Activated CD4-positive, alpha-beta T cell treated with anti-CD3 and anti-CD28 coated beads, Interleukin-2, amount 50 U/mL, for 4 hours (primary cell): ENCODE data around the gene ARHGAP26.

ENCODE experiments used
- DNase-seq, 2 experiments: peaks; one replicate each; pipeline ENCODE4 v3.0.0-alpha.2; 2020

ARHGAP26 gene

GRCh38 chr5:143133721-143134120, 363.5 kb downstream of the ARHGAP26 start:
- DNase-seq = no peak

GRCh38 chr5:143134269-143134668, 364.1 kb downstream of the ARHGAP26 start:
- DNase-seq = no peak

- DNase-seq = no peak
Measured at GRCh38 chr5:143134900-143135299, 364.7 kb downstream of the ARHGAP26 start.

GRCh38 chr5:143135832-143136551, 365.8 kb downstream of the ARHGAP26 start:
- no peak for DNase-seq

GRCh38 chr5:143138839-143139238, 368.7 kb downstream of the ARHGAP26 start:
- DNase-seq = no peak

GRCh38 chr5:143139585-143139984, 369.4 kb downstream of the ARHGAP26 start:
- no peak for DNase-seq

GRCh38 chr5:143140492-143141203, 370.5 kb downstream of the ARHGAP26 start:
- no peak for DNase-seq

- no peak for DNase-seq
Measured at GRCh38 chr5:143141652-143142051, 371.5 kb downstream of the ARHGAP26 start.

- DNase-seq = no peak
Measured at GRCh38 chr5:143142596-143143435, 372.6 kb downstream of the ARHGAP26 start.

GRCh38 chr5:143143973-143144372, 373.8 kb downstream of the ARHGAP26 start:
- no peak for DNase-seq

GRCh38 chr5:143145243-143146160, 375.3 kb downstream of the ARHGAP26 start:
- no peak for DNase-seq

GRCh38 chr5:143146161-143146560, 376.0 kb downstream of the ARHGAP26 start:
- DNase-seq = no peak

GRCh38 chr5:143147383-143147782, 377.2 kb downstream of the ARHGAP26 start:
- DNase-seq = no peak

GRCh38 chr5:143147902-143148301, 377.7 kb downstream of the ARHGAP26 start:
- DNase-seq = no peak

- no peak for DNase-seq
Measured at GRCh38 chr5:143148771-143149170, 378.6 kb downstream of the ARHGAP26 start.

- DNase-seq = no peak
Measured at GRCh38 chr5:143149759-143150158, 379.6 kb downstream of the ARHGAP26 start.

GRCh38 chr5:143151056-143151700, 381.0 kb downstream of the ARHGAP26 start:
- no peak for DNase-seq

GRCh38 chr5:143152445-143152844, 382.3 kb downstream of the ARHGAP26 start:
- no peak for DNase-seq

- no peak for DNase-seq
Measured at GRCh38 chr5:143153332-143154119, 383.3 kb downstream of the ARHGAP26 start.

GRCh38 chr5:143154510-143155370, 384.6 kb downstream of the ARHGAP26 start:
- DNase-seq = no peak
